Stimulated activated CD8-positive, alpha-beta memory T cell treated with anti-CD3 and anti-CD28 coated beads, Interleukin-2, amount 100 ng/mL, for 48 hours (primary cell): ENCODE measurements around the gene ZNF438.
"Not testable (repeated sequence)": the region's sequence is repeated elsewhere in the genome, so short reads cannot be mapped to it uniquely, and the experiment has no call there.

Experiments used
- DNase-seq, 2 donors: peaks; one replicate each; pipeline ENCODE4 v3.0.0-alpha.2; 2020; ENCODE audit warnings: low read depth in 2 of 2

ZNF438 gene

DNA sequence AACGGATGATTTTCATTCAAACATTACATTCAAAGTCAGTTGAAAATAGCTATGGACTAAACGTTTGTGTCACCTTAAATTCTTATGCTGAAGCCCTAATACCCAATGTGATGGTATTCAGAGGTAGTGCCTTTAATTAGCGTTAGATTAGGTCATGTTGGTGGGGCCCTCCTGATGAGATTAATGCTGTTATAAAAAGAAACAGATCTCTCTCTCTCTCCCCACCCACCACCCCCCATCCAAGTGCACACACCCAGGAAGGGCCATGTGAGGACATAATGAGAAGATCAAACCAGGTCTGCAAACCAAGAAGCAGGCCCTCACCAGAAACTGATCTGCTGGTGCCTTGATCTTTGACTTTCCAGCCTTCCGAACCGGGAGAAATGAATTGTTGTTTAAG, 44.2 kb downstream of the ZNF438 start:
- DNase-seq, result no peak

DNA sequence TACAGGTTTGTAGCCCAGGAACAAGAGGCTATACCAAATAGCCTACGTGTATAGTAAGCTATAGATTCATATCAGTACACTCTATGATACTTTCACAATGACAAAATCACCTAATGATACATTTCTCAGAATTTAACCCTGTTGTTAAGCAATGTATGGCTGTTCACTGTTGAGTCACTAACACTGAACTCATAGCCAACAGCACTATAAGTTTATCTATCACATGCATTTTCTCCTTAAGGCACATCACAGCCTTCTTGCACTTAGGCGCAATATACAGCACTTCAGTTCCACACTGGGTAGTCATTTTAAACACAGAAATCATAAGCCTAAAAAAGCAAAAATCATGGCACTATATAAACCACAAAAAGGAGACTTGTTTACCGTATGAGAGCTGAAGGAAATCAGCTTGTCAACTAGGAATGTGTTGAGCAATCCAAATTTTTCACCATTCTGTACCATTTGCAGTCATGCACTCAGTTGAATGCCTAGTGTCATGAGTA, 45.6 kb downstream of the ZNF438 start:
- no peak for DNase-seq

DNA sequence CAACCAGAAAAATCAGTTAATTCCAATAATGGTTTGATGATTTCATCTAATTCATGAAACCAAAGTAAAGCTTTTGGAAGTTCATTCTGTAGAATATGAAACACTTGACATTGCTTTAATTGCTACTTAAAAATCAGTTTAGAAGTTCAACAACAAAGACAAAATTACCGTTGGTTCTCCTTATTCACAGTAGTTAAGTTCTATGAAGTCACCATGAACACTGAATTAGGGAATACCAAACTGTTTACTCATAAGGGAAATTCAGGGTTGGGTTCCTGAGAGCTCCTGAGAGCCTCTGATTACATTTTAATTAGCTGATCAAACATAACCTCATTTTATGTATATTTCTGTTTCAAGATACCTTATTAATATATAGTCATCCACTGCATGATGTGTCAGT, 46.2 kb downstream of the ZNF438 start:
- no peak for DNase-seq

DNA sequence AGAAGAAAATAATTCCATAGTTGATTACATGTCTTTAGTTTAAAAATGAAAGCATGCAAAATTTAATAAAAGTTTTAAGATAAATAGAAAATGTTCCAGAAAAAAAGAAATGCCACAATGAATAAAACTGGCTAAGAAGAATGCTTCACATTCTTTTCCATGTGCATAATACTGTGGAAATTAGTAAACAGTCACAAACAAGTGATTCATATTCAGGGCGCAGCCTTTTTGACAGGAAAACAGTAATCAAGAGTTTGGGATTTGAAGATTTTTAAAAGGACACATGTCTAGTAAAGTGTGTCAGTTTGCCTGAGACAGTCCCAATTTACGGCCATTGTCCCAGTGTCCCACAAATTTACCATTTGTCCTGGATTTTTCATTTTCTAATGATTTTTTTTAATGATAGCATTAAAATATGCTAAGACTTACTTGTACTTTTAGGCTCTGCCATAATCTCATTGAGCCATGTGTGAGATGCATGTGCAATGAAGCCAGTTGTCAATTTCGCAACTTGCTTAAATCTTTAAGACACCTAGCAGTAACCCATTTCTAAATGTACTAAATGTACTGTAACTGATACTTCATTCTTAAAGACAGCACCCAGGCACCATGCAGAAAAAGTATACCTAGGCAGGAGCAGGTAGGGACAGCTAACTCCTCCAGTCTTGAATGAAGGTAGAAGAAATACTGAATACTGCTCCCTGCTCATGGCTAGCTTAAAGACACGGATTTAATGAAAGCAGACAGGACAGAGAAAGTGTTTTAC, 46.9 kb downstream of the ZNF438 start:
- DNase-seq, result no peak

DNA sequence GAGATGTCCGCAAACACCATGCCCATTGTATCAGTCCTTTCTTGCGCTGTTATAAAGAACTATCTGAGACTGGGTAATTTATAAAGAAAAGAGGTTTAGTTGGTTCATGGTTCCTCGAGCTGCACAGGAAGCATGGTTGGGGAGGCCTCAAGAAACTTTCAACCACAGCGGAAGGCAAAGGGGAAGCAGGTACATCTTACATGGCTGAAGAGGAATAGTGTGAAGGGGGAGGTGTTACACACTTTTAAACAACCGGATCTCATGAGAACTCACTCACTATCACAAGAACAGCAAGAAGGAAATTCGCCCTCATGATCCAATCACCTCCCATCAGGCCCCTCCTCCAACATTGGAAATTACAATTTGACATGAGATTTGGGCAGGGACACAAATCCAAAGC, 48.5 kb downstream of the ZNF438 start:
- not testable (repeated sequence) for DNase-seq

DNA sequence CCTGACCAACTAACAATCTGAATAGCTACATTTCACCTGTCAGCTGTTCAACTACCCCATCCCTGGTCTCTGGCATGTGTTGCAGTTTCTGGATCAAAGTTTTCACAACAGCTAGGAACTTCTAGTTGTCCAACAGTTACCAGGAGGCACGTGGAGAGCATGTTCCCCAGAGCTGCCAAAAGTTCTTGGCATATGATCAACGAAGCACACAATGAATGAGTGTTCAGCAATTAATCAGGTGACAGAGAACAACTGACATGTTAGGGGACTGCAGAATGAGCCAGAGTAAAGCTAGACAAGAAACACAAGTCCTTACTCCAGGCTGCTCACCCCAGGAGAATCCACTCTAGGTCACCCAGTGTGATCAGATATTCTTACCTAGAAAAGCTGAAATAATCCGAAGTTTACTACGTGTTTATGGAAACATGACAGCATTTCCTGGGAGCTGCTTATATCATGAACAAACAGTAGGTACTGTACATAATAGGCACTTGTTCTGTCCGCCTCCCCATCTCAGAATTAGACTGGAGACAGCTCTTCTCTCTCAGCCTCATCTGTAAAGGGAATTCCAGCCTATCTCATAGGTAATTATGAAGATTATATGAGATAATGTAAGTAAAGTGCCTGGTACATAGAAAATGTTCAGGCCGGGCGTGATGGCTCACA, 50.6 kb downstream of the ZNF438 start:
- DNase-seq, result no peak

DNA sequence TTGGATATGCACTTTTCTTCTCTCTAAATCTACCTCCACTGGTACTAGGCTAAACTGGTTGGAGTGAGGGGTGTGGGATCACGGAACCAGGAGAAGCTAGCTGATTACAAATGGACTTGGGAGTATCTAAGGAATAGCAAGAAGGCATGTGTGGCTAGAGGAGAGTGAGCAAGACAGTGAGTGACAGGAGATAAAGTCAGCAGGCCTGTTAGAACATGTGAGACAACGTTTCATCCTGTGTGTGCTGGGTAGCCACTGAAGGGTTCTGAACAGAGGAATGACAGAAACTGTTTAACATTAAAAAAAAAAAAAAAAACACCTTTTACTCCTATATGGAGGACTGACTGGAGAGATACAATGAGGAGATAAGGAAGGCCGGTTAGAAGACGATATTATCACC, 51.7 kb downstream of the ZNF438 start:
- no peak for DNase-seq

DNA sequence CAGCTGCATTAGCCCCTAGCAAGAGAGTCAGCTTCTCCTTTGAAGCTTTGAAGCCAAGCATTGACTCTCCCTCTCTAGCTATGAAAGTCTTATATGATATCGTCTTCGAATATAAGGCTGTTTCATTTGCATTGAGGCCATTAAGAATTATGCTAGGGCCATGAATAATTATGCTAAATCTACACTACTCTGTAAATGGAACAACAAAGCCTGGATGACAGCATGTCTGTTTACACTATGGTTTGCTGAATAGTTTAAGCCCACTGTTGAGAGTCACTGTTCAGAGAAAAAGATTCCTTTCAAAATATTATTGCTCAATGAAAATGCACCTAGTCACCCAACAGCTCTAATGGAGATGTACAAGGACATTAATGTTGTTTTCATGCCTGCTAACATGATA, 52.8 kb downstream of the ZNF438 start:
- no peak for DNase-seq

DNA sequence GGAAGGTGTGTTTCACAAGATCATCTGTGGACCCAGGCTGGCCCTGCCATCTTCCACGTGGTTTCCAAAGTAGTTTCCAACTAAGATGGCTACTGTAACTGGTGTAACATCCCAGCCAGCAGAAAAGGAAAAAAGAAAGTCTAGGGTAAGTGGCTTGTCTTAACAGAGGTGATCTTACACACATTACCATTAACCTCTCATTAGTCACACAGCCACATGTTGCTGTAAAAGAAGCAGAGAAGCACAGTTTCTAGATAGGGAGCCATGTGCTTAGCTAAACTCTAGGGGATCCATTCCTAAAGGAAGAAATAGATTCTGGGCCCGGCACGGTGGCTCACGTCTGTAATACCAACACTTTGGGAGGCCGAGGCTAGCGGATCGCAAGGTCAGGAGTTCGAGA, 54.3 kb downstream of the ZNF438 start:
- DNase-seq, result no peak

DNA sequence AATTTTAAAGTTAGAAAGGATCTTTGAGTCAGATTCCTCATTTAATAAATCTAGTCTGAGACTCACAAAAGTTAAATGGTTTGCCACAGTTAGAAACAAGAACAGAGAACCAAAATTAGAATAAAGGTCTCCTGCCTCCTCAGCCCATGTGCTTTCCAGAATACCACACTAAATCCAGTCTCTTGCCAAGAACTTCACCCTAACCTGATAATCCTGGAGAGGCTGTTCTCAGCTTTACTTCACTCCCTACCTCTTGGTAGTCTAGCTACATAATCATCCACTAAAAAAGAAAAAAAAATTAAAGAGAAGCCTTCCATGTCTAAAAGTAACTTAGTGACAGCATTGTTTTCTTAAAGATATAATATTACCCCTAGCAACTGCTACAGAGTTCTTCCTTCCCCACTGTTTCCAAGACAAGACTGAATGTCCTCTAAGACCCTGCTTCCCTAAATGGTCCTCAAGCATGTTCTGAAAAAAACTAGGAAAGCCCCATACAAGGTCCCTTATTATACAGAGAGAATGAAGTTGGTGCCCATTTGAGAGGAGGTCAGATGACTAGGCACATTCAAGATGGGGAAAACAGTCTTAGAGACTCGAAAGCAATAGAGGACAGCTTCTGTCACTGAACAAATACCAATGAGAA, 56.8 kb downstream of the ZNF438 start:
- DNase-seq, result no peak

DNA sequence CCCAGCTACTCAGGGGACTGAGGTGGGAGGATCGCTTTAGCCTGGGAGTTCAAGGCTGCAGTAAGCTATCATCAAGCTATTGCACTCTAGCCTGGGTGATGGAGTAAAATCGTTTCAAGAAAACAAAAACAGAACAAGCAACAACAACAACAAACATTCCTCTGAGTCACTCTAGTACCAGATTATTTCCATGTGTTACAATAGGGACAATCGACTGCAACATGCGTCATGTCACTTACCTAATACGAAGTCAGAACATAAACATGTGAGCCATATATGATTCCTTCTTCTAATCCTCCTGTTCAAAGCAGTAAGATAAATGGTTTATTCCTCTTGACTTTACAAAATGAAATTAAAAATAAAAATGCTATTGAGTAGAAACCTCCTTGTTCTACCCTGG, 57.3 kb downstream of the ZNF438 start:
- DNase-seq, result no peak

DNA sequence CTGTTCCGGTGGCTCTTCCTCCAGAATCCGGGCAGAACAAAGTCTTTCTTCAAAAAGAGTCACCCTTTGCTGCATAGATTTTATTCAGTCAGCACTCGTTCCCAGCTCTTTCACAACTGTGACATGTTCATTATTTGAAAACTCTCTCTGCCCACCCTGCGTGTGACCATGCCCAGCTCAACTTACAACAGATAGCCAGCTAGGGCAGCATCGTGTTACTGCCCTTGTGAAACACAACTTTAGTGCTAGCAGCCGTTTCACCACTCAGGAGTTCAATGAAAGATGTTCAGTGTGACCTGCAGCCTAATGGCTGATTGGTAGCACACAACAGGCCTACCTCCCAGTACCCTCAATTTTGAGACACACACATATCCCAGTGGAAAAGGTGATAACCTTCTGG, 57.9 kb downstream of the ZNF438 start:
- no peak for DNase-seq

DNA sequence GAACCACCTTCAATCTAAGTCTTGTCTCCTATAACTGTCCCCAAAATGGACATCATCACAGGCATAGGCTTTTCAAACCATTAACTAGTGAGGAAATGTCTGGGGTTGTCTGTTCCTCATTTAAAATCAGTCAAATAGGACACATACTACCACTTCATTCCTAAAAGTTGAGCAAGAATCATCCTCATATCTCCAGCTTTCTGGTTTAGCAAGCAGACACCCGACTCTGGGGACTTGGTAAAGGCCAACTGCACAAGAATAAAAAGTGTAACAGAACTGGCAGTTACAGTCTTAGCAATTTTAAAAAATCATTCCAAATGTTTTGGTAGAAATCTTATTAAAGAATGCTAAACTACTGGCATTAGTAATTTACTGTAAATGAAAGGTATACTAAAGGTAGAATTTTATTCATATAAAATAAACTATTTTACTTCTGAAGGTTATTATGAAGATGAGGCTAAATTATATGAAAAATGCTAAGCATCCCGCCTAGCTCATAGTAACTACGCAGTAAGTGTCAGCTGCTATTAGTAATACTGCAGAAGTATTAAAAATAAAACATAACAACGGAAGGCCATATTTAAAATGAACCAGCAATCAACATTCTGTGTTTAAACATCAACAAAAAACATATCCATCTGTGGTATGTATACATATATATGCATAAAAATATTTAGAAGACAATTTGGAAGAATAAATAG, 60.8 kb downstream of the ZNF438 start:
- DNase-seq, result no peak

DNA sequence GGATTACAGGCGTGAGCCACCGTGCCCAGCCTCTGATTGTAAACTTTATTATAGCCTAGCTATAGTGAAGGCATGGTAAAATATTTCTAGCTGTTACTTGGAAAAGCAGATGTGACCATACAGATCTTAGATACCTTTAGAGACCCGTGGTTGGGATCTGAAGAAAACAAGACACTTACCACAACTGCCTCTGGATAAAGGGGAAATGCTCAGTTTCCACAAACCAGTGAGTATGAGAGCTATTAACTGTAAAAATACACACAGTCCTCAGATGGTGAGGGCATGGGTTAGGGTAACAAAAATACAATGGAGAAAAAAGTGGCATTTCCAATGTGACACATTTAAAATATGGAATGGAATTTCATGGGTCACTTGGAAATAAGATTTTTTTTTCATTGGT, 63.0 kb downstream of the ZNF438 start:
- no peak for DNase-seq

DNA sequence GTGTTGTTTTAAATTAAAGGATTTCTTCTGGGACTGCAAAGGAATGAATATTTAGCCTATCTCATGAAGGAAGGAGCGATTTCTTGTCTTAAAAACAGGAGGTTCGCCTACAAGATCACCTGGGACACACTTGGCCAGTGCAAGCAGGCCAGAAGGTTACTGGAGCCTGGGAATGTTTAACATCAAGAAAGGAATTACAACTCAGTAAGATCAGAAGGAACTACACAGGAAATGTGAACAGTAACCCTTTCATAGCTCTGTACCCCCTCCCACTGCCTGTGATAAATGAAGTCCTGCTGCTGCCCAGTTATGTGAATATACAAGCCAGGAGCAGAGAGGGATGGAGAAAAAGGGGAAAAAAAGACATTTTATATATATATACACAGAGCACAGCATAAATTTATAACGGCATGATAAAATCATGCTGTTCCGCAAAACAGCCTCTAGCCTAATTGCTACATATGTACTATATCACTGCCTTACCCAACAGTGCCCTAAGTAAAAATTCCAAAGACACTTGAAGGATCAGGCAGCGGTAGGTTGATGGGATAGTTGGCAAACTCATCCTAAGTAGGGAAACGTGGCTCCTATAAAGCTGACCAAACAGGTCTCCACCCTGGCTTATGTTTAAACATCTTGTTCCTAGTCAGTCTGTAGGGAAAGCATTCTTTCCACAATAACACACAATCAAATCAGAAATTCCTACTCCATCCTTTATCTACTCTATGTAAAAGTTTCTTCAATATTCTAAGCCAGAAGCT, 63.8 kb downstream of the ZNF438 start:
- DNase-seq, result no peak

DNA sequence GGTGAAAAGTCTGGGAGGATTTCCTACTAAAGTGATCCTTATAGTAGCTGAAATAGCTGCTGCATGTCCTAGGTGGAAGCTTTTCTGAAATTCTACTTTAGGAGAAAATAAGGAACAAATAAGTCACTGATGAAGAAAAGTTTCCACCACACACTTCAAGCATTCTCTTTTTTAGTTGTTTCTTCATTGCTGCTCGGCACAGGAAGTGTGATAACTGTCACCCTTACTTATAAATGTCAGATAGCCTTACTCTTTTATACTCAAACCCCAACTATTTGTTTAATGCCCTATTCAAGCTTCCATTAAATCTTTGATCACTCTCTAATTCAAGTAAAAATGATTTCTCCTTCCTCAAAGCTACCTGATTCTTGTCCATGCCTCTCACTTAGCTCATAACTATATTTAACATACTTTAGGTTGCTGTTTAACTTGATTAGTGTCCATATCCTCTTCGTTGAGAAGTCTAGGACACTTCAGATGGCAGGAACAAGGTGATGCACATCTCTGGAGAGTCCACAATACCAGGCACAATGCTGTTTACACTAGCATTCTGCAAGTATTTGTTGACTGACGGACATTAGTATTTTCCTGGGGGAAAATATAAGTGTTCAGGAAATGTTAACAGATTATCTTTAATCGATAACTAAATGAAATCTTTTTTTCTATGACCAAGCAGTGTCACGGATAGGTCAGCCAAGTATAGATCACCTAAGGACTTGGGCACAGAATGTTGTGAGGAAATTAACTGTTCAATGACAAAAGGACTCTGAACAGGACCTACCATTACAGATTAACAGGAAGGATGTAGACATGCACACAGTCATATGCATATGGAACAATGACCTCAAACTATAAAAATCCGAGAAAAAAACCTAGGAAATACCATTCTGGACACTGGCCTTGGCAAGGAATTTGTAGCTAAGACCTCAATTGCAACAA, 67.4 kb downstream of the ZNF438 start:
- no peak for DNase-seq

DNA sequence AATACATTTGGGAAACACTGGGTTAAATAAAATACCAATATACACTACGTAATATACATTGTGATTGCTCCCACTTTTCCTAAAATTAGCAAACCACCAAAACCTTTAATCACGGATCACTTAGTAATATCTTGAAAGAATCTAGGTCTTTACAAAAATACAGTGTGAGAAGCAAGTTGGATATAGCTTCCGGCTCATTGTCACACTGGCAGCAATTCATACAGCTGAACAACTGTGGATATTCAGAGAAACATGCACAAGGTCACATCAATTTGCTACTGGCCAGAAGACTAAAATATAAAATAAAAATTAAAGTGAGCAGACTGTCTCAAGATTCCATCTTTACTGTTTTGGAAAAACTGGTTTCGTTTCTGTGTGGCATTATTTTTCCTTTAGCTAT, 69.1 kb downstream of the ZNF438 start:
- no peak for DNase-seq

DNA sequence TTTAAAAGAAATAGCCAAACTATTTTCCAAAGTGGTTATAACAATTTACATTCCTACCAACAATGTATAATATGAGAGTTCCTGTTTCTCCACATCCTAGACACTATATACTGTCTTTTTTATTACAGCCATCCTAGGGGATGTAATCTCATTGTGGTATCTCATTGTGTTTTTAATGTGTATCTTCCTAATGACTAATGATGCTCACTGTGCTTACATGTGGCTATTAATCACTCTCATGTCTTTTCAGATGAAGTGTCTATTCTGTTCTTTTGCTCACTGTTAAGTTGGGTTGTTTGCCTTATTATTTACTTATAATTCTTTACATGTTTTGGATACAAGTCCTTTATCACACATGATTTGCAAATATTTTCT, 71.8 kb downstream of the ZNF438 start:
- DNase-seq, result no peak

DNA sequence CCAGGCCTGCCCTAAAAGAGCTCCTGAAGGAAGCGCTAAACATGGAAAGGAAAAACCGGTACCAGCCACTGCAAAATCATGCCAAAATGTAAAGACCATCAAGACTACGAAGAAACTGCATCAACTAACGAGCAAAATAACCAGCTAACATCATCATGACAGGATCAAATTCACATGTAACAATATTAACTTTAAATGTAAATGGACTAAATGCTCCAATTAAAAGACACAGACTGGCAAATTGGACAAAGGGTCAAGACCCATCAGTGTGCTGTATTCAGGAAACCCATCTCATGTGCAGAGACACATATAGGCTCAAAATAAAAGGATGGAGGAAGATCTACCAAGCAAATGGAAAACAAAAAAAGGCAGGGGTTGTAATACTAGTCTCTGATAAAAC, 82.4 kb downstream of the ZNF438 start:
- DNase-seq, result not testable (repeated sequence)

DNA sequence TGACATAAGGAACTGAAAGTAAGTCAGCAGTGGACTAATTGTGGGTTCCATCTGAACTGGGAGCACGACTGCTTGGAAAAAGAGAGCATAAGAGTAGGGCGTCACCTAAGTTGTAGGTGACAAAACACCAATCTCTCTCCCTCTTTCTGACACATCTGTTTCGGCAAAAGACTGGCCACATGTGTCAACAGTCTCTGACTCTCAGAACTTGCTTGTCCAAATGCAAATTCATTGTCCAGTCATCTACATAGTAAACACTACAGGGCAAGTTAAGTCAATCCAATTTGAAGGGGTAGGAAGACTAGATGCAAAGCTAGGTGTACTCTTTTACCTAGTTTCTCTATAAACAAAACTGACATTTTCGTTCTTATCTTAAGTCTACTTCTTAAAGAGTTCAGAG, 87.7 kb downstream of the ZNF438 start:
- DNase-seq, result no peak

DNA sequence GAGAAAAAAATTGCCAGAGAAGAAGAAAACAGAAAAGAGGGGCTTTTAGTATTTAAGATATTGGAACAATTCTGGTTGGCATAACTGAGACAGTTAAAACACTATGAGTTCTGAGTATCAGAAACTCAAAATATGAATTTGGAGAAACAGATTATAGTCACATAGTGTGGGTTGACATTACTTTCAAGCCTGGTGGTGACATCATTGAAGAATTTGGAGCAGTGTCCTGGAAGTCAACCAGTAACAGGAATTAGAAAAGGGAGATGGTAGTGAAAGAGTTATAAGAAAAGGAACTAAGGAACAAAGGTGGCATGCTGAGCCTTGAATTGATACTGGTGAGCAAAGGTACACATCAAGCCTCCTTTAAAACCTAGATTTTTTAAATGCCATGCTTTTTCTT, 88.2 kb downstream of the ZNF438 start:
- no peak for DNase-seq
